IMR-90 (cell line): ENCODE results near the gene RAP1GAP. TPM values are rescaled to one million over a fixed set of nuclear protein-coding genes. Genes with fewer than 3 reads are reported as not detected.

Experiments used
- ATAC-seq: fragments of 200-7000 bp; cut with Tn5 transposase; 2 replicates; pipeline ENCODE4 v1.9.1; 2020; ENCODE audit warnings: low read depth, mild to moderate bottlenecking, moderate library complexity
- BruUV-seq: library from RNA; stranded (reverse); fragments of 400-500 nt; replicated peaks from 2 replicates; lab custom pipeline; 2021; lab: Mats Ljungman, UMichigan
- CTCF ChIA-PET: fragments of 300-600 bp; formaldehyde crosslinking; extraction: SDS; loops from one replicate; lab custom pipeline; 2021; ENCODE audit warnings: antibody characterized with exemption; lab: Yijun Ruan, JAX
- POLR2A ChIA-PET: fragments of 300-600 bp; sonication (Branson Sonifier 250); formaldehyde crosslinking; loops from one replicate; lab custom pipeline; 2022; ENCODE audit warnings: antibody characterized with exemption; ENCODE audit not compliant: unreplicated experiment; lab: Charles Lee
- DNase-seq: peaks from one replicate; pipeline ENCODE4 v3.0.0; 2013
- H2AFZ ChIP-seq: replicated peaks from 2 replicates; pipeline ENCODE3; 2013; ENCODE audit warnings: low read length, mild to moderate bottlenecking; ENCODE audit not compliant: poor library complexity
- H2AK5ac ChIP-seq: 2 replicates; pipeline ENCODE4 v1.6.1; 2013; ENCODE audit warnings: low read depth, low read length, inconsistent platforms
- H2AK9ac ChIP-seq: replicated peaks from 2 replicates; pipeline ENCODE3; 2013; ENCODE audit warnings: mild to moderate bottlenecking, low read depth, low read length, moderate library complexity; ENCODE audit not compliant: poor library complexity
- H2BK120ac ChIP-seq: 2 replicates; pipeline ENCODE4 v1.6.1; 2013; ENCODE audit warnings: low read depth, low read length, inconsistent platforms
- H2BK15ac ChIP-seq: 3 replicates; pipeline ENCODE4 v1.6.1; 2013; ENCODE audit warnings: low read depth, low read length, inconsistent platforms
- H2BK20ac ChIP-seq: 2 replicates; pipeline ENCODE4 v1.6.1; 2013; ENCODE audit warnings: low read depth, mild to moderate bottlenecking, inconsistent platforms, low read length, moderate library complexity
- H2BK5ac ChIP-seq: 2 replicates; pipeline ENCODE4 v1.6.1; 2013; ENCODE audit warnings: mild to moderate bottlenecking, low read depth, low read length, inconsistent platforms; ENCODE audit not compliant: poor library complexity, severe bottlenecking
- H3K14ac ChIP-seq: replicated peaks from 2 replicates; pipeline ENCODE4 v1.6.1; 2013; ENCODE audit warnings: low read depth, low read length, inconsistent platforms
- H3K18ac ChIP-seq: 2 replicates; pipeline ENCODE4 v1.6.1; 2013; ENCODE audit warnings: low read depth, low read length, control low read depth
- H3K23ac ChIP-seq: 2 replicates; pipeline ENCODE4 v1.6.1; 2013; ENCODE audit warnings: low read depth, low read length, inconsistent platforms
- H3K27ac ChIP-seq: 2 replicates; pipeline ENCODE4 v1.5.1; 2013; ENCODE audit warnings: mild to moderate bottlenecking, control low read depth, low read length; ENCODE audit not compliant: insufficient read depth
- H3K27me3 ChIP-seq: 2 replicates; pipeline ENCODE4 v1.6.1; 2013; ENCODE audit warnings: low read length; ENCODE audit not compliant: control insufficient read depth, insufficient read depth
- H3K36me3 ChIP-seq: 2 replicates; pipeline ENCODE4 v1.6.1; 2013; ENCODE audit warnings: low read length, mixed read lengths; ENCODE audit not compliant: control insufficient read depth, insufficient read depth
- H3K4ac ChIP-seq: 2 replicates; pipeline ENCODE4 v1.6.1; 2013; ENCODE audit warnings: low read depth, low read length, inconsistent platforms
- H3K4me1 ChIP-seq: 2 replicates; pipeline ENCODE4 v1.6.1; 2013; ENCODE audit warnings: low read length, mixed read lengths; ENCODE audit not compliant: control insufficient read depth, insufficient read depth
- H3K4me2 ChIP-seq: 2 replicates; pipeline ENCODE4 v1.6.1; 2013; ENCODE audit warnings: low read depth, mild to moderate bottlenecking, control low read depth, low read length, moderate library complexity
- H3K4me3 ChIP-seq: 2 replicates; pipeline ENCODE4 v1.5.1; 2013; ENCODE audit warnings: low read depth, mild to moderate bottlenecking, control low read depth, low read length, moderate library complexity; ENCODE audit not compliant: insufficient read depth
- H3K56ac ChIP-seq: 2 replicates; pipeline ENCODE4 v1.6.1; 2013; ENCODE audit warnings: low read length, inconsistent platforms; ENCODE audit not compliant: insufficient read depth; ENCODE audit errors: extremely low read depth
- H3K79me1 ChIP-seq, 2 experiments: 2 replicates each; pipeline ENCODE4 v1.6.1; 2013; ENCODE audit warnings: low read length in 2 of 2, inconsistent platforms in 1 of 2, low read depth in 1 of 2
- H3K9ac ChIP-seq: 2 replicates; pipeline ENCODE4 v1.6.1; 2013; ENCODE audit warnings: low read depth, low read length, control low read depth
- H3K9me1 ChIP-seq: 2 replicates; pipeline ENCODE4 v1.6.1; 2013; ENCODE audit warnings: low read length, inconsistent platforms; ENCODE audit not compliant: insufficient read depth
- H3K9me3 ChIP-seq: 2 replicates; pipeline ENCODE4 v1.6.1; 2013; ENCODE audit warnings: low read length; ENCODE audit not compliant: control insufficient read depth, insufficient read depth
- H4K20me1 ChIP-seq: 2 replicates; pipeline ENCODE4 v1.6.1; 2013; ENCODE audit warnings: low read length, inconsistent platforms; ENCODE audit not compliant: insufficient read depth
- H4K5ac ChIP-seq: 2 replicates; pipeline ENCODE4 v1.6.1; 2013; ENCODE audit warnings: mild to moderate bottlenecking, low read depth, low read length, control low read depth
- H4K8ac ChIP-seq, 2 experiments: 2 replicates each; pipeline ENCODE4 v1.6.1; 2013; ENCODE audit warnings: low read depth in 2 of 2, low read length in 2 of 2, control low read depth in 1 of 2, inconsistent platforms in 1 of 2
- H4K91ac ChIP-seq: 2 replicates; pipeline ENCODE4 v1.6.1; 2013; ENCODE audit warnings: low read depth, low read length, inconsistent platforms; ENCODE audit not compliant: insufficient read depth
- BHLHE40 ChIP-seq: fragments of 150-350 bp; IDR thresholded peaks from 2 replicates; pipeline ENCODE4 v1.6.1; 2016; ENCODE audit warnings: mild to moderate bottlenecking, low read depth, low read length
- CEBPB ChIP-seq: IDR thresholded peaks from 2 replicates; pipeline ENCODE4 v1.6.1; 2012; ENCODE audit warnings: low read depth, low read length, improper control_type of control experiment
- CHD1 ChIP-seq: IDR thresholded peaks from 2 replicates; pipeline ENCODE4 v1.6.1; 2012; ENCODE audit warnings: low read depth, low read length, improper control_type of control experiment
- CTCF ChIP-seq: conservative IDR thresholded peaks from 2 replicates; pipeline ENCODE4 v1.5.1; 2012; ENCODE audit warnings: mild to moderate bottlenecking, low read depth, low read length, improper control_type of control experiment
- ELK1 ChIP-seq: fragments of 150-350 bp; IDR thresholded peaks from 2 replicates; pipeline ENCODE4 v1.6.1; 2016; ENCODE audit warnings: low read depth, mild to moderate bottlenecking, low read length, moderate library complexity, borderline replicate concordance
- FOS ChIP-seq: fragments of 150-350 bp; IDR thresholded peaks from 2 replicates; pipeline ENCODE4 v1.6.1; 2016; ENCODE audit warnings: low read depth, low read length
- MAFK ChIP-seq: IDR thresholded peaks from 2 replicates; pipeline ENCODE4 v1.6.1; 2012; ENCODE audit warnings: low read depth, low read length, improper control_type of control experiment
- MAZ ChIP-seq: IDR thresholded peaks from 2 replicates; pipeline ENCODE4 v1.6.1; 2012; ENCODE audit warnings: low read depth, mild to moderate bottlenecking, low read length, improper control_type of control experiment, moderate library complexity, borderline replicate concordance
- MXI1 ChIP-seq: IDR thresholded peaks from 2 replicates; pipeline ENCODE4 v1.6.1; 2012; ENCODE audit warnings: low read depth, mild to moderate bottlenecking, low read length, moderate library complexity, borderline replicate concordance
- NFE2L2 ChIP-seq: fragments of 150-350 bp; IDR thresholded peaks from 2 replicates; pipeline ENCODE4 v1.6.1; 2016; ENCODE audit warnings: low read depth, mild to moderate bottlenecking, low read length
- POLR2A ChIP-seq: IDR thresholded peaks from 2 replicates; pipeline ENCODE4 v1.6.1; 2012; ENCODE audit warnings: mild to moderate bottlenecking, low read depth, low read length
- RAD21 ChIP-seq: IDR thresholded peaks from 2 replicates; pipeline ENCODE4 v1.6.1; 2012; ENCODE audit warnings: low read length, improper control_type of control experiment
- RCOR1 ChIP-seq: IDR thresholded peaks from 2 replicates; pipeline ENCODE4 v1.6.1; 2012; ENCODE audit warnings: mild to moderate bottlenecking, low read length, improper control_type of control experiment; ENCODE audit not compliant: insufficient replicate concordance
- RFX5 ChIP-seq: IDR thresholded peaks from 2 replicates; pipeline ENCODE4 v1.8.0; 2012; ENCODE audit warnings: low read depth, mild to moderate bottlenecking, low read length, moderate library complexity
- SMC3 ChIP-seq: fragments of 150-350 bp; IDR thresholded peaks from 2 replicates; pipeline ENCODE4 v1.6.1; 2016; ENCODE audit warnings: low read depth, mild to moderate bottlenecking, antibody characterized with exemption, low read length, moderate library complexity
- USF2 ChIP-seq: fragments of 150-350 bp; IDR thresholded peaks from 2 replicates; pipeline ENCODE4 v1.6.1; 2017; ENCODE audit warnings: mild to moderate bottlenecking, antibody characterized with exemption, low read length, low read depth
- WGBS, 2 experiments: methylation state at CpG; one replicate each; pipeline versions ENCODE4 v1.1.5 to v1.1.7; 2013; ENCODE audit warnings: missing lambda C conversion rate in 2 of 2; ENCODE audit not compliant: insufficient read length in 1 of 2; ENCODE audit errors: extremely low coverage in 2 of 2; 5-methylcytosine and 5-hydroxymethylcytosine counted together
- dilution Hi-C: fragments of 300-500 bp; cut with HindIII; formaldehyde crosslinking; loops from one replicate; pipeline ENCODE4 v1.14.3; 2018; ENCODE audit warnings: low sequenced_read_pairs; ENCODE audit not compliant: unreplicated experiment
- in situ Hi-C: fragments of 300-500 bp; cut with MboI; formaldehyde crosslinking; loops from 3 replicates; pipeline ENCODE4 v1.14.3; 2019; ENCODE audit warnings: low sequenced_read_pairs, inconsistent platforms, mixed read lengths
- intact Hi-C: fragments of 100-400 bp; cut with micrococcal nuclease; formaldehyde crosslinking; loops from 2 replicates; pipeline ENCODE4 v1.10.0; 2022
- polyA plus RNA-seq, 3 experiments: library from polyadenylated mRNA; depleted of rRNA; stranded (reverse); fragments of >200 nt; gene quantifications; 2 replicates each; pipeline ENCODE4 v1.2.3, GENCODE V29; 2012; ENCODE audit warnings: low replicate concordance in 1 of 3
- total RNA-seq: library from RNA; depleted of rRNA; stranded (reverse); fragments of >200 nt; gene quantifications from 2 replicates; pipeline ENCODE4 v1.2.3, GENCODE V29; 2012

The RAP1GAP gene
- total and polyA plus RNA-seq, 2 of the 4 experiments (the other 2 are of a cell fraction): under 0.01 to 0.10 TPM

- ChIA-PET POLR2A (no interaction called here), CTCF (no interaction called here)
- Histone ChIP-seq H2AK9ac (peak overlapping the region; percentile 25), H2BK15ac (no peak overlapping the region), H3K4me3 (no peak overlapping the region), H4K5ac (no peak overlapping the region), H3K27ac (no peak overlapping the region), H2BK20ac (no peak overlapping the region), H3K14ac (no peak overlapping the region), H3K23ac (no peak overlapping the region), H3K9me3 (no peaks in the 10 kb centered on the region), H2BK120ac (no peak overlapping the region), H4K8ac (no peak overlapping the region), H2AFZ (no peak overlapping the region), H3K4ac (no peak overlapping the region), H3K79me1 (no peaks in the 10 kb centered on the region), H3K27me3 (0 out of 2 replicates have a peak, but pooled peaks cover 2% of the 10 kb centered on the region), H3K4me1 (no peaks in the 10 kb centered on the region; the same call in 1 of the 2 replicates), H4K91ac (no peak overlapping the region), H2AK5ac (peak overlapping the region; percentile 37; the same call in 1 of the 2 replicates), H3K4me2 (no peak overlapping the region), H4K20me1 (no peaks in the 10 kb centered on the region), H3K36me3 (no peaks in the 10 kb centered on the region), H2BK5ac (no peak overlapping the region), H3K18ac (no peak overlapping the region), H3K9me1 (no peaks in the 10 kb centered on the region), H3K9ac (no peak overlapping the region), H3K56ac (no peak overlapping the region)
- dilution Hi-C loops (no loop called here), in situ Hi-C loops (no loop called here), intact Hi-C loops (no loop called here)
- 86% methylated on average over 7 of the region's 12 CpGs; no CpG with 5 or more reads in 1 of the 2 experiments for WGBS, 2 experiments
- no TSS peak for BruUV-seq
- ATAC-seq (no peak), DNase-seq (no peak)
- no peak for TF ChIP-seq MXI1
- no peak for TF ChIP-seq CHD1
- TF ChIP-seq BHLHE40: no peak
- TF ChIP-seq USF2: no peak
- TF ChIP-seq ELK1: no peak
- no peak for TF ChIP-seq FOS
- TF ChIP-seq NFE2L2: no peak
- no peak for TF ChIP-seq CTCF
- TF ChIP-seq SMC3: no peak
- TF ChIP-seq CEBPB: no peak
- TF ChIP-seq RFX5: no peak
- TF ChIP-seq POLR2A: no peak
- no peak for TF ChIP-seq MAZ
- TF ChIP-seq RCOR1: no peak
- TF ChIP-seq MAFK: no peak
- TF ChIP-seq RAD21: no peak
Observed at GRCh38 chr1:21560916-21561638, 108.1 kb downstream of the RAP1GAP start.
